NCI-H2081 (cell line): Measurements from ENCODE around the gene MYO10.
"Not testable (repeated sequence)": the region's sequence is repeated elsewhere in the genome, so short reads cannot be mapped to it uniquely, and the experiment has no call there.

Source experiments
- DNase-seq, 2 experiments: peaks; one replicate each; lab custom pipeline; 2025; lab: John Stamatoyannopoulos, UW

MYO10 gene

GRCh38 chr5:16740811-16741392 lies 195.2 kb downstream of the MYO10 start:
- DNase-seq, result peak; percentile 29 to 67

GRCh38 chr5:16740066-16740810 lies 195.8 kb downstream of the MYO10 start:
- peak in 1 of 2 experiments; percentile 57 for DNase-seq

- DNase-seq, result not testable (repeated sequence)
These were observed 197.7 kb downstream of the MYO10 start for GRCh38 chr5:16738393-16738792.

- DNase-seq, result peak; percentile 28 to 54
These were observed 198.3 kb downstream of the MYO10 start for GRCh38 chr5:16737620-16738364.

DNA sequence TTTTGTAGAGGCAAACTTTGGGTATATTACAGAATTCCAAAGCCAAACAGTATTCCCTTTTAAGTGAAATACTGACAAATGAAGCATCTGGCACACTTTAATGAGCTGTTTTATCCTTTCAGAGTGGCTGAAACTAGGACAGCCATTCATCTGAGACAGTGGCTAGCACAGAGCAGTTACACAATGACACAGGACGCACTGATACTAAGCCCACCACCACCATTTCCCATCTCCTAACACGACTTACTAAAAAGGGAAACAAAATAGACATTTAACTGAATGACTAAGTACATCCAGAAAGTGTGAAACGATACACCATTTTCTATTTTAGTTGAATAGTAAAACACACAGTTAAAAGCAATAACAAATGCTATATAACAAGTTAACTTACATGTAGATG lies 198.9 kb downstream of the MYO10 start:
- peak in 1 of 2 experiments; percentile 44 for DNase-seq

DNA sequence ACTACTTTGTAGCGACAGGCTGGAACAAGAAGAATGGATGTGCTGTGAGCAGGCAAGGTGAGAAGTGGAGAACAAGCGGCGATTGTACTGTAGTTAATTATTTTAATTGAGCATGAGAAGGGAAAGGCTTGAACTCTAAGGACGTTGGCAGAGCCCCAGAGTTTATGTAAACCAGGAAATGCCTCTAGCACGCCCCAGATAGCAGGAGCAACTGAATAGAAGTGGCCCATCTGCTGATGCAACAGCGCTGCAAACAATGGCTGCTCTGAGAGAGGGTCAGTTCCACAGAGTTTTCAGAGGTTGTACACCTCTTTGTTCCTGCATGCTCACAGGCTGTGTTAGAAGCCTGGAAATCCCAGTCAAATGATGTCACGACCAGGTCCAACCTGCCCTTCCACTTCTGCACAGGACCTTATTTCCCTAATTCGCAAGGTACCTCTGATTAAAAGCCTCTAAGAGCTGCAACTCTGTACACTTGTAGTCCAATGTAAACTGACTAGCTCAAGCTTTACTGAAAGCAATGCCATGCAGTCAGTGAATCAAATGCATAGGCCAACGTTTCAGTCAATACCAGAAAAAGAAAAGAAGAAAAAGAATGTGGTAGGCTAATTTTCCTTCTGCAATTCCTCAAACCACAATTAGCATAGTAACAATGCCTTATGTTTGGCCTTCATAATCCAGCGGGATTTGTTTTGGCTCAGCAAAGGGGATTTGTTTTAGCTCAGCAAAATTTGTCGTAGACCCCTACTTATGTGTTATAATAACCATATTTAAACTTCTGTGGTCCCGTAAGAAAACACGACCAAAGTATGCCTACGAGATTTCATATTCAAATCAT lies 199.7 kb downstream of the MYO10 start:
- DNase-seq, result peak; percentile 93 to 99

DNA sequence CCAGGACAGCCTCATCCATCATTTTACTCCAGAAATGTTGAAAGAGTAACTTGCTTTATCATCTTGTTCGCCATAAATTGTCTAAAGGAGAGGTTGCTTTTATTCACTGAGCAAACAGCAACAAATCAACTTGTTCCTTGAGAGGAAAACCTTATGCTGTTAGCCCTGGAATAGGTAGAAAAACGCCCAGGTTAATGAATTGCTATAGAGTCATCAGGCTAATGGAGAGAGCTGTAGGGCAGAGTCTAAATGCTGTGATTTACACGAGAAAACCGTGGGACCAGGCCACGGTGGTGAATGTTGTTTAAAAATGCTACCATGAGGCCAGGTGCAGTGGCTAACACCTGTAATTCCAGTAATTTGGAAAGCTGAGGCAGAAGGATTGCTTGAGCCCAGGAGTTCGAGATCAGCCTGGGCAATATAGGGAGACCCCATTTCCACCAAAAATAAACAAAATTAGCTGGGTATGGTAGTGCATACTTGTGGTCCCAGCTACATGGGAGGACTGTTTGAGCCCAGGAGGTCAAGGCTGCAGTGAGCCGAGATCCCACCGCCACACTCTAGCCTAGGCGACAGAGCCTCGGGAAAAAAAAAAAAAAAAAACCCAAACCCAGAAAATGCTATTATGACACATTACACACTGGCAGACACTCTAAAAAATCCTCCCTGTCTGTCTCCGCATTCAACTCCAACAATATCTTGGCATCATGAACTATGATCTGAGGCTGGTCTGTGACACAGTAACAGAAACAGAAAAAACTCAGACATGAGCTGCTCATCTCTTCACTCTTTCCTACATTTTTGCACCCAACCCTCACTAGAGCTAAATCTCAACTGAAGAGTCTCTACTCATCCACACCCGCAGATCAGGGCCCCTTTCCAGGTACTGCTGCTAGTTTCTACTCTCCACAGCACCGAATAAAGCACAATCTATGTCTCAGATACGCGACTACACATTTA lies 200.7 kb downstream of the MYO10 start:
- DNase-seq, result peak in 1 of 2 experiments; percentile 27

DNA sequence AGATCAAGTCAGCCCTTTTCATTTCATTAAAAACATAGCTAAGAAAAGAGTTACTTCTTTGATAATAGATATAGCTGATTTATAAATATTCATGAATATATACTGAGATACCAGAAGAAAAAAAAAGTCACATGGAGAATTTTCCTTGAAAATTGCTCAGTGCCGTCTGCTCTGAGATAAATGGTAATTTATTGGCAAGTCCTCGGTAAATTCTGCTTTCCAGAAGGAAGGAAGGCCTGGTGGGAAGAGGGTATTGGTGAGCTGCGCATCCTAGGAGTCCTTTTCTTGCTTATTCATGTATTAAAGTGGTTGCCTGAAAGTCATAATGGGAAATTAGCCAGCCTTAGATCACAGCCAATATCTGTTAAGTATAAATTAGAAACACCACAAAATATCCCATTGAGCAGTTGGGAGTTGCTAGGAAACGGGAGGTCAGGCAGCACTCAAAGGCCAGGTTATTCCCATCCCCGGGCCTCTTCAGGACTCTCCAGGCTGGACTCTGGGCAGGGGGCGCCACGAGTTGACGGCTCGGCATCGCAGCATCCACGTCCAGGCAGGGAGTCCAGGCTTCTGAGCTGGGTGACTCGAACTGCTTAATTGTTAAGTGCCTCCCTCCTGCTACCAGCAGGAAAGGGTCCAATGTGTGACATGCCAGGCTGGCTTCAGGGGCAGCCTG lies 202.6 kb downstream of the MYO10 start:
- DNase-seq, result peak in 1 of 2 experiments; percentile 25

GRCh38 chr5:16732356-16732755 lies 203.7 kb downstream of the MYO10 start:
- DNase-seq, result peak in 1 of 2 experiments; percentile 24

GRCh38 chr5:16727755-16728325 lies 208.2 kb downstream of the MYO10 start:
- DNase-seq, result peak; percentile 87 to 93

DNA sequence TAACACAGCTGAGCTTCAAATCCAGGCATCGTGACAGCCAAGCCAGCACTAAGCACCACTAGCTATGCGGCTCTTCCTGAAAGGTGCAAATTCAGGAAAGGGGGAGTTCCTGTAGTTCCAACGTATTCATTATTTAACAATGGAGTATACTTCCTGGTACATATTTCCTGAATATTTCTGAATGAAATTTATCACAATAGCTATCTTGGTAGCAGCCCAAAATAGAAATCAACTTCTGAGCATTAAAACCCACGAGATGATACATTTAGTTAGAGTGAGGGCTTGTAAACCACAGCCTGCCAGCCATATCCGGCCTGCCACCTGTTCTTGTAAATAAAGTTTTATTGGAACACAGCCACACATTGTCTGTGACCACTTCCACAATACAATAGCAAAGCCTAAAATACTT lies 209.5 kb downstream of the MYO10 start:
- peak; percentile 38 to 89 for DNase-seq

- DNase-seq, result no peak
These were observed 210.5 kb downstream of the MYO10 start for GRCh38 chr5:16725575-16725974.

- no peak for DNase-seq
These were observed 212.3 kb downstream of the MYO10 start for GRCh38 chr5:16723821-16724220.

DNA sequence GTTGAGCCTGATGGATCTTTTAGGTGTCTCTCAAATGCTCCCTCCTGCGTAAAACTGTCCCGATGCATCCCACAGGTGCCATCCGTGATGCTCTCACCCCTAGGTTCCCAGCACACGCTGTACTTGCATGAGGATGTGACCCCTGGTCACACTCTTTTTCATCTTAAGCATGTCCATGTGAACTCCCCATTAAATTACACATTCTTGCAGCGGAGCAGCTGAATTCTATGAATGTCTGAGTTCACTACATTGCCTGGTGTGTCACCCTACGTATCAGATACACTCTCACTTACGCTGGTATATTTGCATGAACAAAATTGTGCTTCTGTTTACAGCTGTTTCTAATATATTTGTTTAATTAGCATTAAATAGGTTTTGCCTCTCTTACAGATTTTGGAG lies 214.0 kb downstream of the MYO10 start:
- DNase-seq, result no peak

DNA sequence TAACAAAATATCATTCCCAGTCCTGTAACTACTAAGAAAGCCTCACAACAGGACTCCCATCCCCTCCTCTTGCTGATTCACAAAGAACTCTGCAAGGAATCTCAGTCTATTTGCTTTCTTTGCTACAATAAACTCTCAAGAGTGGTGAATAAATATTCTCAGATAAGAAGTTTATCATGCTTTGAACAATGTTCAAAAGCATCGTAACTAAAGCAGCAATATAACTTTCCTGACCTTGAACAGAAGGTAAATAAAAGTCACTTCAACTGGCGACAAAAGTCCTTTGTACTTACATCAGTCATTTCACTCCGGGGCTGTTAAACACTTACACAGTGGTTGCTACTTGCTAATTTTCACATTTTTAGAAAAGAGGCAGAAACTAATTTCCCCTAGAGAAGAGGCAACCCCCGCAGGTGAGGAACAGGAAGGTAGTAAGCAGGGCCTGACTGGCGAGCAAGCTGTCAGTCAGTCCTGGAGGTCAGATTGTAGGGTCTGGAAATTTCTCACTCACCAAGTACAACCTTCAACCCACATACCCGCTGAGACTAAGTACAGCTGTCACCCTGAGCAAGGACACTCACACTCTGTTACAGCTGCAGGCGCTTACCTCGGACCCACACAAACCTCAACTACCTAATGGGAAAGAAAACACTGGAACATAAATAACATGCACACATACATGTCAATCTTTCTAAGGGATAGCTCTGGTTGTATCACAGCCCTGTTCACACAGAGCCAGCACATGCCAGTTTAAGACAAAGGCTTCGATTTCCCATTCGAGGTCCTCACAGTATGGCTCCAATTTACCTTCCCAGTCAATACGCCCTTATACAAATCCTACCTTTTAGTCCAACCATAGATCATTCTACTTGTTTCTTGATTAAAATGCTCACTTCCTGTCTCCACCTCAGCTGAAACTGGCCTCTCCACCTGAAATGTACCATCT lies 214.7 kb downstream of the MYO10 start:
- DNase-seq, result peak; percentile 43 to 86

- not testable (repeated sequence) for DNase-seq
These were observed 218.1 kb downstream of the MYO10 start for GRCh38 chr5:16718036-16718435.

- peak; percentile 92 to 94 for DNase-seq
These were observed 222.6 kb downstream of the MYO10 start for GRCh38 chr5:16713386-16713928.

- peak; percentile 25 to 80 for DNase-seq
These were observed 223.5 kb downstream of the MYO10 start for GRCh38 chr5:16712620-16713019.
